GM19455 (cell line): ENCODE data around the gene NELFCD.
"Not testable (repeated sequence)": the region's sequence is repeated elsewhere in the genome, so short reads cannot be mapped to it uniquely, and the experiment has no call there.

Source experiments
- ATAC-seq: cut with Tn5 transposase; IDR thresholded peaks from one replicate; pipeline ENCODE4 v1.9.1; 2021; ENCODE audit not compliant: unreplicated experiment

Gene NELFCD, protein sequence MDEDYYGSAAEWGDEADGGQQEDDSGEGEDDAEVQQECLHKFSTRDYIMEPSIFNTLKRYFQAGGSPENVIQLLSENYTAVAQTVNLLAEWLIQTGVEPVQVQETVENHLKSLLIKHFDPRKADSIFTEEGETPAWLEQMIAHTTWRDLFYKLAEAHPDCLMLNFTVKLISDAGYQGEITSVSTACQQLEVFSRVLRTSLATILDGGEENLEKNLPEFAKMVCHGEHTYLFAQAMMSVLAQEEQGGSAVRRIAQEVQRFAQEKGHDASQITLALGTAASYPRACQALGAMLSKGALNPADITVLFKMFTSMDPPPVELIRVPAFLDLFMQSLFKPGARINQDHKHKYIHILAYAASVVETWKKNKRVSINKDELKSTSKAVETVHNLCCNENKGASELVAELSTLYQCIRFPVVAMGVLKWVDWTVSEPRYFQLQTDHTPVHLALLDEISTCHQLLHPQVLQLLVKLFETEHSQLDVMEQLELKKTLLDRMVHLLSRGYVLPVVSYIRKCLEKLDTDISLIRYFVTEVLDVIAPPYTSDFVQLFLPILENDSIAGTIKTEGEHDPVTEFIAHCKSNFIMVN

DNA sequence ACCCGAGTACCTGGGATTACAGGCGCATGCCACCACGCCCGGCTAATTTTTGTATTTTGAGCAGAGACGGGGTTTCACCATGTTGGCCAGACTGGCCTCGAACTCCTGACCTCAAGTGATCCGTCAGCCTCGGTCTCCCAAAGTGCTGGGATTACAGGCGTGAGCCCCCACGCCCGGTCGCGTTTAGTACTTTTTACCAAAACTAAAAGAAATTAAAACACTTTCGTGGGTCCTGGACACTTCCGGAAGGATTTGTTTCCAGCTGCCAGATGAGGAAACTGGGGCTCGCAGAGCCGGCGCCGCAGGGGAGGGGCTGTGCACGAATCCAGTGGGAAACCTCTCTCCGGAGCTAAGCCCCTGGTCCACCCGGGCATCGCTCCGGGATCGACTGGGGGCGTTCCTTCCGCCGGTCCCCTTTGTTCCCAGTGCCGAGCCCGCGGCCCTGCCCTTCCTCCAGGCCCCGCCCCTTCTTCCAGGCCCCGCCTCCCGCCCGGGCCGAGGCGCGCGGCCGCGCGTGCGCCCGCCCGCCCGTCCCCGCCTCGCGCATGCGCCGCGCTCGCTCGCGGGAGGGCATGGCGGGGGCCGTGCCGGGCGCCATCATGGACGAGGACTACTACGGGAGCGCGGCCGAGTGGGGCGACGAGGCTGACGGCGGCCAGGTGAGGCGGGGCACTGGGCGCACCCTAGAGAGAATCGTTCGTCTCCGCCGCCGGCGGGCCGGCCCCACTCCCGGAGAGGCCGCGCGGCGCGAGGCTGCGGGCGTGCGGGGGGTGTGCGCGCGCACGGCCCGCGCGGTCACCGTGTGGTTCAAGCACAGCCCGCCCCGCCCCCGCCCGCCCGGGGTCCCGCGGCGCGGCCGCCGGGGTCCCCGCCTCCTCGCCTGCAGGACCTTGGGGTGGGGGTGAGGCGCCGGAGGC lies at the start of gene NELFCD:
NELFCD (plus strand) TSS at position 546 of the 917 bp plus-strand sequence; CDS start at position 600, 54 bp downstream.
- ATAC-seq, result peak; percentile 78

DNA sequence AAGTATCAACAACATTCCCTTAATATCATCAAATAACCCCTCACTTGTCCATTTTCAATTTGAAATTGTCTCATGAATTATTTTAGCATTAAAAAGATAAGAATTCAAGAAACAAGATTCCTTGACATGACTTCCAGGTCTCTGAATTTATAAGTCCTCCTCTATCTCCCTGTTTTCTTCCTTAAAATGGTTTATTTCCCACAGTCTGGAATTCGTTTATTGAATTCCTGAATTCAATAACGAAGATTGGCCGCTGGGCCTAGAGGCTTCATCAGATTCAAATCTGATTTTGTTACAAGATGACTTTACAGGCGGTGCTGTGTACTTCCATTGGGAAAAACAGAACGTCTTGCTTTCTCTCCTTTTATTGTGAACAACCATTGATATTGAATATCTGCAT lies 48.9 kb upstream of the NELFCD start:
- ATAC-seq, result no peak

DNA sequence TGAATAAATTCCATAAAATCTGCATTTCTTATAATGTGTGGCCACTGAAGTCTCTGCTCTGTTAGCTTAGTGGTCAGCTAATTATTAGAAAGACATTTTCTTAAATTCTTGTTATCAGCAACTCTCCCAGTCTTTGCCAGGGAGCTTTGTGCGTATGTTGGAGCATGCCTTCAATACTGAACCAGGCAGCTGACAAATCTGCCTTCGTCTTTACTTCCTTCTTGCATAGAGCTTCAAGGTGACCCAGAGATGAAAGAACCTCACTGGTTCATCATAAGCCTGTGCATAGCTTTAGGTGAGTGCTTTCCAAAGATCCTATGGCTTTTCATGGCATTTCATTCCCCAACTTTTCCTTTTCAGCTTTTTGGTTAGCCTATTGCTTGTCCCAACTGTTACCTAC lies 43.0 kb upstream of the NELFCD start:
- ATAC-seq, result no peak

DNA sequence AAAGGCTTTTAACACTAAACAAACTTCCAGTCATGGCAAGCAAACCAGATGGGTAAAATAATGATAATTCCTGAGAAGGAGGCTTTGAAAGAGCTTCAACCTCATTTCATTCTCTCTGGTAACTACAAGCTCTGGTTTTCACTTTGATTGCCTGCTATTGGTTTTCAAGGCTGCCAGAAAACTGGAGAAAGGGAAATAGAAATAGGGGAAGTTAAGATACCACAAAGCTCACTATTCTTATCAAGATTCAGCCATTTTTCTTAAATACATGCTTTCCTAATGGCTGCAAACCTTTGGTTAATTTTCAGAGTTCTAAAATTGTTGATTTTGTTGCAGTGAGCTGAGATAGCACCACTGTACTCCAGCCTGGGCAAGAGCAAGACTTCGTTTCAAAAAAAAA lies 42.5 kb upstream of the NELFCD start:
- no peak for ATAC-seq

DNA sequence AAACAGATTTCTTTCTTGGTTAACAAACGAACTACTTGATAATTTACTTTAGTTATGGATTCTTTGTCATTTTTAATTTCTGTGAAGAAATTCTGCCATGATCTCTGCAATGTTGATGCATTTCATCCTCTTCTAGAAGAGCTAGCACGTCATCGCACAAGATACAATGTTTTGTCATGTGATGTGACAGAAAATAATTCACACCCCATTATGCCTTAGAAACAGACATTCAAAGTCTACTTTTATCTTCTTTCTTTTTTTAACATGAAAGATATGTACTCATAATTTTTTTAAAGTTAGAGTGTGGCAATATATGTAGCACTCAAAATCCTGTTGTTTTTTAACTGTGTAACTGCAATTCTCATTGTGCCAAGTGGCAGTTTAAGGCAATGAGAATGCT lies 39.6 kb upstream of the NELFCD start:
- ATAC-seq, result no peak

DNA sequence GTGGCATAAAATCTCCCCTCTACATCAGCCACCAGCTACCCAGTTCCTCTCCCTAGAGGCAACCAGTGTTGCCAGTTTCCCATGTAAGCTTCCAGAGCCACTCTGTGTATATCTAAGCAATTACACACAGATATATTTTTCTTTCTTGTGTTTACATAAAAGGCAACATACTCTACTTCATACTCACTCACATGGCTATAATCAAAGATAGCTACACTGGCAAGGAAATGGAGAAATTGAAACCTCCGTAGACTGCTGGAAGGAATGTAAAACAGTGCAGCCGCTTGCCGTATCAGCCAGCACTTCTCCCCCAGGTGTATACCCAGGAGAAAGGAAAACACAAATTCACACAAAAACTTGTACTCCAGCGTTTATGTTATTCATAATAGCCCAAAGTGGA lies 38.5 kb upstream of the NELFCD start:
- no peak for ATAC-seq

DNA sequence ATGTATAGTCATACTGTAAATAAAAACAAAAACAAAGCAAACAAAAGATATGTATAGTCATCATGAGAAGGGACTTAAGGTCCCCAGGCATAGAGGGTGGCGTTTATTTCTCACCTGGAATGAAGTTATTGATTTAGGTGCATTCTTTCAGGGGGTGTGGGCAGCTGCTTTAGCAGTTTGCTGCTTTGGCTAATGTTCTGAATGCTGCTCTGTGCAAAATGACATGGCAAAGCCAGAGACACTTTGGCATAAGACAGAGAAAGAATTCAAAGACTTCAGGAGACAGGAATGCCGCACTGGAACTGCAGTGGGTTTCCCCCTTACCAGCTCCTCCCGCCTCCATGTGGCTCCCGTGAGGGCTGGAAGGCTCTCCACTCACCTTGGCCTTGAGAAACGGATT lies 36.4 kb upstream of the NELFCD start:
- no peak for ATAC-seq

DNA sequence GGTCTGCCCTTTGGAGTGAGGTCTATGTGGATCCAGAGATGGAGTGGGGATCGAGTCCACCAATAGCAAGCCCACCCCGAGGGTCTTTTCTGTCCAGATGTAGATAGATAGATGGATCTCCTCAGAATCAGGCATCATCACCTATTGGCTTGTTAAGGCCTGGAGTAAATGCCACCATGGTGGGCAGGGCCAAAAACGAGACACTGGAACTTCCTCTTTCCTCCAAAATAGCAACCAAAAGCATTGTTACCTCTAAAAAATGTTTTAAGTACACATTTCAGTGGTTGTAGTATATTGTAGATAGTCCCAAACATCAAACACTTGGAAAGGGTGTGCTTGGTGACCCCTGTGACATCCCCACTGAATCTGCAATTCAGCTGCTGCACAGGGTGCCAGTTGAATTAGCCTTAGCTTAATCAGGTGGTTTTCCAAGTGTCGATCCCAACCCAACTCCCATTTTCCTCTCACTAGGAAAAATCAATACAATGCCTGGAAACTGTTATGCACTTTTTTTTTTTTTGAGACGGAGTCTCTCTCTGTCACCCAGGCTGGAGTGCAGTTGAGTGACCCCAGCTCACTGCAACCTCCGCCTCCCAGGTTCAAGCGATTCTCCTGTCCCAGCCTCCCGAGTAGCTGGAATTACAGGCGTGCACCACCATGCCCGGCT lies 35.0 kb upstream of the NELFCD start:
- ATAC-seq, result no peak

DNA sequence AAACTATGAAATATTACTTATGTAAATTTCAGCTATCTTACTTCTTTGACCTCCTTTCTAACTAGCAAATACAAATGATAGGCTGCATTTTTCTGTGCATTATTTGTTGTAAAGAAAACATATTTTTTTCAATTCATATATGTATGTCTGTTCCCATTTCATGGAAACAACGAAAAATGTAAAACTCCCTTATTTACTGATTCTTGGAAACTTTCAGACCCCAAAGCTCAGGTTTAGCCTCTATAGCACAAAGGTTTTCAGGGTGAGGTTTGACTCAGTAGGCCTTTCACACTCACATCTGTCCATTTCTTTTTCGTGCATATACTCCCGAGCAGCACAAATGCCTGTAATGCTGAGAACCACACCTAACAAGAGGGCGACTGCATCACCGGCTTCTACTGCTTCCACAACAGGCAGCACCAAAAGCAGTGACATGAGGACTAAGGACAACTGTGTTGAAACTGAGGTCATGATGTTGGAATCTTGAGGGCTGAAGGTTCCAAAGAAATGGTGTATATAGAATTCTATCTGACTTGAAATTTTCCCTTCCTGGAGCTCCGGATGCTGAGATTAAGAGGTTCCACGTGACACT lies 33.2 kb upstream of the NELFCD start:
- ATAC-seq, result not testable (repeated sequence)

DNA sequence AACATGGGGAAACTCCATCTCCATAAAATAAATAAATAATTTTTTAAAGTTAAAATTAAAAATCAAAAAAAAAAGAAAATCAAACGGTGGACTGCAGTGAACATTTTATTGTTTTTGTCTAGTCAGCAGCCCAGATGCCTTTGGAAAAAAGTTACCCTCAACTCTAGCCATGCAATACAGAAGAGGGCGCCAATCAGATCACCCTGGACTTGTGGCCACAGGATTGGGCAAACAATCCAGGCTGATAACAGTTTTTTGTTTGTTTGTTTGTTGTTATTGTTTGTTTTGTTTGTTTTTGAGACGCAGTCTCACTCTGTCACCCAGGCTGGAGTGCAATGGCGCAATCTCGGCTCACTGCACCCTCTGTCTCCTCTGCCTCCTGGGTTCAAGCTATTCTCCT lies 30.5 kb upstream of the NELFCD start:
- no peak for ATAC-seq

DNA sequence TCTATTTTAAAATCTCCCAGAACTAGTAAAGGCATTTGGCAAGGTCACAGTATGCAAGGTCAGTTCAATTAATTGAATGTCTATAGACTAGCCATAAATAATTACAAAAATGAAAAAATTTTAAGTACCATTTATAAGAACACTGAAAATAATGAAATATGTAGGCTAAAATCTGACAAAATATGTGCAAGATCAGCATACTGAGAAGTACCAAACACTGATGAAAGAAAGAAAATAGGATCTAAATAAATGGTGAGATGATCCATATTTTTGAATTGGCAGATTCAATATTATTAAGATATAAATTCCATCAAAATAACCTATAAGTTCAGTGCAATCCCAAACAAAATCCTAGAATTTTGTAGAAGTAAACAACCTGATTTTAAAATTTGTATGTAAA lies 28.0 kb upstream of the NELFCD start:
- ATAC-seq, result no peak

DNA sequence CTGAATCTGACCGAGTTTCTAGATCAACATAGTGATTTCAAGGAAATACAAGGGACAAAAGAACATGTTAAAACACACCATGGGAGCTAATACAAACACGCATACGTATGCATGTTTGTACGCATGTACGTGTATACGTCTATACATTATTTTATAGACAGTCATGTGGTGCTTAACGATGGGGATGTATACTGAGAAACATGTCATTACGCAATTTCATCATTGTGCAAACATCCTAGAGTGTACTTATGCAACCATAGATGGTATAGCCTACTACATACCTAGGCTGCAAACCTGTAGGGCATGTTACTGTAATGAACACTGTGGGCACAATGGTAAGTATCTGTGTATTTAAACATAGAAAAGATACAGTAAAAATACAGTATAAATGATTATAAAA lies 25.0 kb upstream of the NELFCD start:
- no peak for ATAC-seq

DNA sequence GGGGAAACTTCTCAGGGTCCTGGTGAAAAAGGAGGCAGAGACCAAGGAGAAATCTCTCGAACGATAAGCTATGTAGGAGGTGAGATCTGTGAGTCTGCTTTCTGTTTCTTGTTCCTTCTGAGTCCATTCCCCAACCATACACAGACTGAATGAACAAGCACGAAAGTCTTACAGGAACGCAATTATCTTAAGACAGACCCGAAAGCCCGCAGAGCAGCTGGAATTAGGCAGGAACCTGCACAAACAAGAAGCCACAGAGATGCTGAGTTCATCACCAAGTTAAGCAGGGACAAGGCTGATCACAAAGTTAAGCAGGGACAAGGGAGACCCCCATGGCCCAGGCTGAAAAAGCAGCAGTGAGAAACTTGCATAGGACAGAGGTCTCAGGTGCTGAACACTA lies 21.4 kb upstream of the NELFCD start:
- ATAC-seq, result no peak

DNA sequence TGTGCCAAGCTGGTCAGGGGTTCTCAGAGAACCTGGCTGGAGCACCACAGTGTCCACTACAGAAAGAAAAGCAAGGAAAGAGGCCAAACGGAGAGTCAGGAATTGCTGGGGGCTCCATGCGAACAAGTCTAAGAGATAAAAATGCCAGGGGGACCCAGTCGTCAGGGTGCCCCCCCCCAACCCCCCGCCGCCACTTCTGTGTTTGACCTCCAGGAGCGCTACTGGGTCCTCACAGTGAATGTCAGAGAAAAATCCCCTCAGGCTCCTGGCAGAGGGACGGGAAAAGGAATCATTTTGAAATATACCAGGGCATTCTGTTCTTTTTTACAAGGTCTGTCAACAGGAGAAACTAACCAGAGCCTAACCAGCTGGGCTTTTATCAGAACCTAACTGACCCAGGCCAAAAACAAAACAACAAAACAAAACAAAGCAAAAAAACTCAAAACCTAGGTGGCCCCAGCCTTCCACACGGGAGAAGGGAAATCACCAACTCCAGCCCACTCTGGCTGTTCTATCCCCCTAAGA lies 17.9 kb upstream of the NELFCD start:
- no peak for ATAC-seq

DNA sequence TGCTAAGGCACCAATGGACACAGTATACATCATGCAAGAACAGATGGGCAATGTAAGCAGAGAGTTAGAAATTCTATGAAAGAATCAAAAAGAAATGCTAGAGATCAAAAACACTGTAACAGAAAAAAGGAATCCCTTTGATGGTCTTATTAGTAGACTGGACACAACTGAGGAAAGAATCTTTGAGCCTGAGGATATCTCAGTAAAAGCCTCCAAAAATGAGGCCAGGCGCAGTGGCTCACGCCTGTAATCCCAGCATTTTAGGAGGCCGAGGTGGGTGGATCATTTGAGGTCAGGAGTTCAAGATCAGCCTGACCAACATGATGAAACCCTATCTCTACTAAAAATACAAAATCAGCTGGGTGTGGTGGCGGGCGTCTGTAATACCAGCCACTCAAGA lies 17.1 kb upstream of the NELFCD start:
- not testable (repeated sequence) for ATAC-seq

DNA sequence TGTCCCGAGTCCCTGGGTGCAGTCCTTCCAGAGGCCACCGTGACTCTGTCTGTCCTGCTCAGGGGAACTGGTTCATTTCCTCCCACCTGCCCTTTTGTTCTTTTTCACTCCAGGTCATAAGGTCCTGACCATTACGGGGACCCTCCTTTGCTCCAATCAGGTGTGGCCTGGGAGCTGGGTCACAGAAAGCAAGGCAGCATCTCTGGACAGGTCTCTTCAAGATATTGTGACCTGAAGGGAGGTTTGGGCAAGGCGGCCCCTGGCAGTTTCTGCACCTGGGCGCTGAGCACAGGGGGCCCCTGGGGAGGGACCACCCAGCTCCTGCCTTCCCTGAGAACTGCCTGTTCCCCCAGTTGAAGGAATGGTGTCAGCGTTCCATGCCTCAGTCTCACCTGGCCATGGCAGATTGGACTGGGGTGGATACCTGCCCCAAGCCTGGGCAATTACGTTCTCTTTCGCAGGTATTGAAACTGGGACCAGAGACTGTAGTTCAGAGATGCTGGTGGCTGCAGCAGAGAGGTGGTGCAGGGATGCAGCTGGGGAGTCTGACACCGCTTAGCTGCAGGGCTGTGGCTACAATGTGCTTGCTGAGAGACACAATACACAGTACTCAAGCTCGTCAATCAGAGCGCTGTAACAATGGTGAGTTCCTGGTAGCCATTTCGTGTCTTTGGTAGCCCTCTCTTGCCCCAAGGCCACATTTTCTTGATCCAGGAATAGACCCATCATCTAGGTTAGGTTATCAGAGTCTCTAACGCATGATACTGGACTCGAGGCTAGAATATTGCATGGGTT lies 15.6 kb upstream of the NELFCD start:
- ATAC-seq, result no peak

DNA sequence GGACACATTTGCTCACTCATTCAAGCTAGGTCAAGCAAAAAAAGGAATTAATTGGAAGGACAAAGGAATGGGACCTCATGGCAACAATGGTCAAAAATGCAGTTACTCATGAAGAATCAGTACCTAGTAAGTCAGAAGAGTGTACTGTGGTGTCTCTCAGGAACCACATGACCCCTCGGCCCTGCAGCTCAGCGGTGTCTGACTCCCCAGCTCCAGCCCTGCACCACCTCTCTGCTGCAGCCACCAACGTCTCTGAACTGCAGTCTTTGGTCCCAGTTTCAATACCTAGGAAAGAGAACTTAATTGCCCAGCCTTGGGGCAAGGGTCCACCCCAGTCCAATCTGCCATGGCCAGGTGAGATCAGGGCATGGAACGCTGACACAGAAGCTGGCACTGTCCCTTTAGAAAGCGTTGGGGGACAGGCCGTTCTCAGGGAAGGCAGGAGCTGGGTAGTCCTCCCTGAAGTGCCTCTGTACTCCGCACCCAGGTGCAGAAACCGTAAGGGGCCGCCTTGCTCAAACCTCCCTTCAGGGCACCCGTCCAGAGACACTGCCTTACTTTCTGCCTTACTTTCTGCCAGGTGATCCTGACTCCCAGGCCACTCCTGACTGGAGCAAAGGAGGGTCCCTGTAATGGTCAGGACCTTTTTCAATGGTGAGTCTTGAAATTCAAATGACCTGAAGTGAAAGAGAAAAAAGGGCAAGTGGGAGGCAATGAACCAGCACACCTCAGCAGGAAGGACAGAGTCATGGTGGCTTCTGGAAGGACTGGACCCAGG lies 13.2 kb upstream of the NELFCD start:
- no peak for ATAC-seq

DNA sequence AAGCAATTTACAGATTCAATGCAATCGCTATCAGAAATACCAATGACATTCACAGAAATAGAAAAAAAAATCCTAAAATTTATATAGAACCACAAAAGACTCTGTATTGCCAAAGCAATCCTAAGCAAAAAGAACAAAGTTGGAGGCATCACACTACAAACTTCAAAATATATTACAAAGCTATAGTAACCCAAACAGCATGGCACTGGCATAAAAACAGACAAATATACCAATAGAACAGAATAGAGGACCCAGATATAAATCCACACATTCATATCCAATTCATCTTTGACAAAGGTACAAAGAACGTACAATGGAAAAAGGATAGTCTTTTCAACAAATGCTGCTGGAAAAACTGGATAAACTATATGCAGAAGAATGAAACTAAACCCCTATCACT lies 11.6 kb upstream of the NELFCD start:
- no peak for ATAC-seq

DNA sequence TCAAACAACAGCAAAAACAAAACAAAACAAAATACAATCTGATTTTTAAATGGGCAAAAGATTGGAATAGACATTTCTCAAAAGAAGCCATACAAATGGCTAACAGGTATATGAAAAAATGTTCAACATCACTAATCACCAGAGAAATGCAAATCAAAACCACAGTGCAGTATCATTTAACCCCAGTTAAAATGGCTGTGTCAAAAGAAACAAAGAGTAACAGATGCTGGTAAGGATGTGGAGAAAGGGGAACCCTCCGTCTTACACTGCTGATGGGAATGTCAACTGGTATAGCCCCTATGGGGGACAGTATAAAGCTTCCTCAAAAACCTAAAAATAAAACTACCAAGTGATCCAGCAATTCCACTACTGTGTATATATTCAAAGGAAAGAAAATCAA lies 10.9 kb upstream of the NELFCD start:
- ATAC-seq, result no peak
